TTC549 (cell line): ENCODE results near the gene DTX4.
"Not testable (repeated sequence)": the region's sequence is repeated elsewhere in the genome, so short reads cannot be mapped to it uniquely, and the experiment has no call there.

Source experiments
- FAIRE-seq: peaks from 2 replicates; lab custom pipeline; 2012; peaks lifted over from hg19 to GRCh38; lab: Jason Lieb, UNC

Gene DTX4

DNA sequence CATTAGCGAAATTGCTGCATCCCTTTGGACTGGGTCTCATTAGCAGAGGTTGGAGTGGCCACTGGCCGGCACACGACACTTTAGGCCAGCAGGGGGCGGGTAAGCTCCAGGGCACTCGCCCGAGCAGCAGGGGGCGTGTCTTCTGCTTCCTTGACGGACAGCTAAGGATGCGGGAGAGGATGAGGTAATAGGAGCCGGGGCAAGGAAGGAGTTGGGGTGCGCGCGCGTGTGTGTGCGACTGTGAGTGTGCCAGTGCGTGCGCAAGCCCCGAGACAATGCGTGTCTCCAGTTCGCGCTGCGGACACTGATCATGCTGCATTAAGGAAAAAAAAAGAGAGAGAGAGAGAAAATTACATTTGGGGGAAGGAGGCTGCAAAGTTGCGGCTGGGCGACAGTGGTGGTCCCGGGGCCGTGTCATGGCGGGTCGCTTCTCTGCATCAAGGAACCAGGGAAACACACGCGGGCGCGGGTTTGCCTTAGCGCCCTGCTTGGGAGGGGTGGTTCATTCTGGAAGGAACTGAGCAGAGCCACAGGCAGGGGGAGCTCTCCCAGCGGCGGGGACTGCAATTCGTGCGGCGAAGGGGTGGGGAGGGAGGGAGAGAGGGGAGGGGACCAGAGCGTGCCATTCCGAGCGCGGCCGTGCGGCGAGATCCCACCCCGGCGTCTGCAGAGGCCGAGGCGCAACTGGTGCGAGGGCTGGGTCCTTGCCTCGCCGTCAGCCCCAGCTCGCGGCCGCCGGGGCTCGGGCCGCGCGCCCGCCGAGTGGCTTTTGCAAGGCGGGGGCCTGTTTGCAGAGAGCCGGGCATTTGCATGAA, at the start of gene DTX4:
DTX4 (plus strand) TSS at position 625 of the 815 bp plus-strand sequence. CDS start 464 bp downstream, outside the sequence.
- FAIRE-seq = no peak

DNA sequence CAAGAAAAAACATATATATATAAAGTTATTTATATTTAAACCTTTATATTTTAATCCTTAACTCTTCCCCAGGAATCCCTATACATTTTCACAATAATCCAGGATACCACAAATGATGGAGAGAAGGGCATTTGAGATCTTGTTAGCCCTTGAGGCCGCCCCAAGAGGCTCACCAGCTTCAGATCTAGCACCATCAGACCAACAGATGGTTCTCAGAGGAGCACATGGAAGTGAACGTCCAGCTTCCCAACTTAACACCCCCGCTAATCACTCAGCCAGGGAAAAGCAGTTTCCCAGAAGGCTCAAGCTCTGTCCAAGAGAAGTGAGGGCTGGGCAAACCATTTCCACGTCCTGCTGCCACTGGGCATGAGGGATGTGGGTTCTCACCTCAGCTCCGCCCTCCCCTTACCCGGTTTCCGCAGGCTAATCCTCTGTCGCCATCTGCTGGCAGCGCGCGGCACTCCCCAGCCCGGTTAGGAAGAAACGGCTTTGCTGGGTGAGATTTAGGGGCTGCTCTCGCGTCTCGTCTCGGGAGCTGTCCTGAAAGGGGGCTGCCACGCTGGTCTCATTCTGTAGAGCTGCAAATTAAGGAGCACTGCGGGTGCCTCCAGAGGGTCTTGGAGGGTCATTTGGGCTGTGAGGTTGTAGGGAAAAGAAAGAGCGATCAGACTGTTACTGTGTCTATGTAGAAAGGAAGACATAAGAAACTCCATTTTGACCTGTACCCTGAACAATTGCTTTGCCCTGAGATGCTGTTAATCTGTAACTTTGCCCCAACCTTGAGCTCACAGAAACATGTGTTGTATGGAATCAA, 36.1 kb upstream of the DTX4 start:
- FAIRE-seq = no peak

DNA sequence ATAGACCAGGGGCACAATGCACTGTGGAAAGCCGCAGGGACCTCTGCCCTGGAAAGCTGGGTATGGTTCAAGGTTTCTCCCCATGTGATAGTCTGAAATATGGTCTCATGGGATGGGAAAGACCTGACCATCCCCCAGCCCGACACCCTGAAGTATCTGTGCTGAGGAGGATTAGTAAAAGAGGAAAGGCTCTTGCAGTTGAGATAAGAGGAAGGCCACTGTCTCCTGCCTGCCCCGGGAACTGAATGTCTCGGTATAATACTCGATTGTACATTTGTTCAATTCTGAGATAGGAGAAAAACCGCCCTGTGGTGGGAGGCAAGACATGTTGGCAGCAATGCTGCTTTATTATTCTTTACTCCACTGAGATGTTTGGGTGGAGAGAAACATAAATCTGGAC, 35.4 kb upstream of the DTX4 start:
- FAIRE-seq = not testable (repeated sequence)

DNA sequence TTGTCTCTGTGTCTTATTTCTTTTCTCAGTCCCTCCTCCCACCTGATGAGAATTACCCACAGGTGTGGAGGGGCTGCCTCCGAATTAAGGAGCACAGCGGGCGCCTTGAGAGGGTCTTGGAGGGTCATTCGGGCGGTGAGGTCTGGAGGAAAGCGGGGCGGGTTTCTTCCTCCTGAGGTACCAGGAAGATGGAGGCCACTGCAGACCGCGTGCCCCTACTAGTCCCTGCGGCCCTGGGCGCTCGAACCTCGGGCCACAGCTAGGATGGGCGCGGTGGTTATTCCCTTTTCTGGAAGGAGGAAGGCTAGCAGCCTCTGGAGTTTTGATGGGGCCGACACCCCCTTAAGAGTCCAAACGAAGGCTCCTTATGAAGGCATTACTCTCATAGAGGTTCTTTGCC, 34.7 kb upstream of the DTX4 start:
- no peak for FAIRE-seq

DNA sequence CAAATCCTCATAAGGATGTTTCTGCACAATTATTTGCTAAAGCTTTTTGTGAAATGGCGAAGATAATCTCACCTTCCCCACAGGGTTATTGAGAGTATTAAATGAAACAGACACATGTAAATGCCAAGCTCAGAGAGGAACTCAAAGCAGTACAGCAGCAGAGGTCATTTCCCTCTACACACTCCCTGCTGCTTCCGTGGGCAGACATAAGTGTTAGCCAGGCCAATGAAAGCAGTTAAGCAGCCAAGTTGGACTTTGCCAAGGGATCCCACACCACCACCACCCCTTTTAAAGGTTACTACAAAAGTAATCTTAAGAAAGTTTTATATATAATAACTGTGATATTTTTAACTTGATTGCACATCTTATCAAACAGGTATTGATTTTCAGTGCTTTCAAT, 33.3 kb upstream of the DTX4 start:
- FAIRE-seq = no peak

DNA sequence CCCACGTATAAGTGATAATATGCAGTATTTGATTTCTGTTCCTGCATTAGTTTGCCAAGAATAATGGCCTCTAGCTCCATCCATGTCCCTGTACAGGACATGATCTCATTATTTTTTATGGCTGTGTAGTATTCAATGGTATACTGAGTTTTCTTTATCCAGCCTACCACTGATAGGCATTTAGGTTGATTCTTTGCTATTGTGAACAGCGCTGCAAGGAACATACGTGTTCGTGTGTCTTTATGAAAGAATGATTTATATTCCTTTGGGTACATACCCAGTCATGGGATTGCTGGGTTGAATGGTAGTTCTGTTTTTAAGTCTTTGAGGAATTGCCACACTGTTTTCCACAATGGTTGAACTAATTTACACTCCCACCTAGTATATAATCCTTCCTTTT, 30.7 kb upstream of the DTX4 start:
- FAIRE-seq = no peak

DNA sequence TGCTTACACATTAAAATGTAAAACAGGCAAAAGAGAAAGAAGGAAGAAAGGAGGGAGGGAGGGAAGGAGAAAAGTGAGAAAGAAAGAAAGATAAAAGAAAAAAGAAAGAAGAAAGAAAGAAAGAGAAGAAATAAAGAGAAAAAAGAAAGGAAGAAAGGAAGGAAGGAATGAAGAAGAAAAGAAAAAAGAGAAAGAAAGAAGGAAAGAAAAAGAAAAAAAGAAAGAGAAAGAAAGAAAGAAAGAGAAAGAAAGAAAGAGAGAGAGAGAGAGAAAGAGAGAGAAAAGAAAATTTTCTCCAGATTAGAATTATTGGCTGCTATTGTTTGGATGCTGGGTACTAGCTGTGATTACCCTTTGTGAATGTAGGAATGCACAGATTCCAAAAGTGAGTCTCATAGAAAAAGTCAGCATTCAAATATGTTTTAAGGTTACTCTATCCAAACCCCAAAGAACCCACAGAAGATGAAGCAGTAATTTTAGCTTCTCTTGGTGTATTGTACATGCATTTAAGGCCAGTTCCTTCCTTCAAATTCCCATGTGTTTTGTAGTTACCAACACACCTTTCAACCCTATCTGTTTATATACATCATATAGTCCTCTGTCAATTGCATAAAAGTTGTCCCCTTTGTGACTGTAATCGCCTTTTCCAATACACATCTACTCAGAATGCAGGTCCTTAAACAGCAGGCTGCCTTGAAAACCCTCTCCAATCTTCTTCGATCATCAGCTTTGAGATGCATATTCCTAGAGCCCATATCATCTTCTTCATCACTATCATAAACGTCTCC, 30.1 kb upstream of the DTX4 start:
- FAIRE-seq = no peak

DNA sequence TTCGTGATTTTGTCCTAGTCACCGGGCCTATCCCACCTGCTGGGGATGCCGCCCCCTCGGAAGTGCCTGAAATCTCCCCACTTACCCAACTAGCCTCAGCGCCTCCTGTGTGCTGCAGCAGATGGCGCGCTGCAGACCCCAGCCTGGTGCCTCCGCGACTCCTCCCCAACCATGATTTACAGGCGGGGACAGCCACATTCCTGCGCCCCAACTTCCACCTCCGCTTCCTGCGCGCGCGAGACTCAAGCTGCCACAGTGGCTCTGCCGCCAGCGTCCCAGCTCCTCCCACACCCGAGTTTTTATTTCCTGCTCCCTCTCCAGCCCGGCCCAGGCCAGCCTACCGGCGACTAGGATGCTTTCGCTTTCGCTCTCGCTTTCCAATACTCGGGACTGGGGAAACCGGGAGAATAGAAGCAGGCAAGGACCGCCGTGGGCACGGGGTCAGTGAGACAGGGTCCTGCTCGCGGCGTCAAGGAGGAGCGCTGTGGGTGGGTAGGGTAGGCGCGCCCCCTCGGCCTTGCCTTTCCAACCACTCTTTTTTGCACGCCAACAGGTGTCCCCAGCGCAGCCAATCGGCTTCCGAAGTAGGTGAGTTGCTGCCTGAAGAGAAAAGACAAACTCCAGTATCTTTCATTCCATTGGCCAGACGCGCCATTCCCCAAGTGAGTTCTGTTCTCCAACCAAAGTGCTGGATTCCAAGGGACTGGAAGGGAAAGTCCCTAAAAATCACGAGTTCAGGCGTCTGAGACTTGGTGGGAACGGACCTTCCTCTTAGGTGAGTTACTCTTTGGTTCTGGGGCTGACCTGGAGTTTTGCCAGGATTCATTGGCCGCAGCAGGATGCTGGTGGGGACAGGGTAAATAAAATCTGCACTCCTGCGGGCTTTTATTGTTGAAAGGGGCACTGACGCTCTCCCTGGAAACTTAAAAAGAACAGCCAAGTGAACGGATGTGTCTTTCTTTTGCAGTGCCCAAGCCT, 29.1 kb upstream of the DTX4 start, which contains the start of gene FAM111A:
FAM111A (plus strand) TSS at position 327 of the 978 bp plus-strand sequence. CDS start 6,017 bp downstream, outside the sequence.
- FAIRE-seq = no peak

DNA sequence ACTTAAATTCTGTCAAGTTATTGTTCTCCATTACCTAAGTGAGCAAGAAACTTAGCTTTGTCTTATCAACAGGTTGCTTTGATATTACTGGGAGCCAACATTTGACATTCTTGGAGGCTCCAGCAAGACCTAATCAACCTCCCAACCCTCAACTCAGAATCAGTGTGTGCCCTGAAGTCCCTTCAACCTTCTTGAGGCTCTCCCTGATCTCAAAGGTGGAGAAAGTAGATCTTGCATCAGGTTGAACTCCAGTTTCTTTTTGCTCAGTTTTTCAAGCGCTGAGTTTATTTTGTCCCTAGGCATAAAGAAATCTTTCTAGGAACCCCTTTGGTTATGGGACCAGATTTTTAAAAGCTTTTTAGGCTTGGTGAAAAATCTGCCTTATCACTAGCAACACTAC, 27.8 kb upstream of the DTX4 start:
- no peak for FAIRE-seq

DNA sequence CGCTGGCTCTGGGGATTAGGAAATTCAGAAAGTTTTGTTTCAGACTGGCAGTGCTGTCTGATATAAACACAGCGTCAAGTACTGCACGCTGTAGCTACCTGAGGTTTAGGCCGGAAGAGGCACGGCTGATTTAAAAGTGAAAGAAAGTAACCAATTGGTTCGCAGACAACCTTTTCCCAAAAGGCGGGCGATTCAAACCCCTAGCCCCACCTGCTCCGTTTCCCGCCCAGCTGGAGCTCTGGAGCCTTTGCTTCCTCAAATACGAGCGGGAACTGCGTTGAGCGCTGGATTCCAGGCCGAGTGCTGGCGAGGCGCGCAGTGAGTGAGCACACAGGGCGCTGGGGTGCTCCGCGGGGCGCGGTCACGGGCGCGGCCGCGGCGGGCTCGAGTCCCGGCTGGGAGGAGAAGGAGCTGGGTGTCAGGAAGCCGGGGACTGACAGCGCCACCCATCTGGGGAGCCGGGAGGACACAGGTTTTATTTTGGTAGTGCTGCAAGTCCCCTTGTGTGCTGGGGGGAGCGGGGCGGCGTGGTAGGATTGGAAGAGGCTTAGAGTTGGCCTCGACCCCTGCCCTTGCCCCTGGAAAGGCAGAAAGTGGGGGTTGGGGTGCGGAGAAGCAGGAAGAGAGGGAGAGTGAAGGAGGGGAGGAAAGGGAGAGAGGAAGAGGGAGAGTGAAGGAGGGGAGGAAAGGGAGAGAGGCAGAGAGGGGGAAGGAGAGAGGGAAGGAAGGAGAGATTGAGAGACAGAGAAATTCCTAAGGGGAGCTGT, 27.2 kb upstream of the DTX4 start:
- FAIRE-seq = no peak

DNA sequence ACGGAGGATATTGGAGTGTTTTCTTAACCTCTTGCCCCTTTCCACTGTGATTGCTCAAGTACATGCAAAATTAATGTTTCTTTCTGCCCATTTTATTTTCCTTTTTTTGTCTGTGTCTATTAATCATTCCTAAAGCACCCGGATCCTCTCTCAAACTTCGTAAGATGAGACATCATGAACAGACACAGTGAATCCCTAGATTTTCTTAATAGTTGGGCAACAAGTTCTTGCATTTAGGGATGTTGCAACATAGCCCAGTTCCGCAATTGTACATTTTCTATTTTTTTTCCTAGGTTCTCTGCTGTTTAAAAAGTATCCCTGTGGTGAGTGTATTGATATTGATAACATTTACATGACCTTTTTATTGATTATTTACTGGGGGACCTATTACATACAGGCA, 26.4 kb upstream of the DTX4 start:
- no peak for FAIRE-seq

DNA sequence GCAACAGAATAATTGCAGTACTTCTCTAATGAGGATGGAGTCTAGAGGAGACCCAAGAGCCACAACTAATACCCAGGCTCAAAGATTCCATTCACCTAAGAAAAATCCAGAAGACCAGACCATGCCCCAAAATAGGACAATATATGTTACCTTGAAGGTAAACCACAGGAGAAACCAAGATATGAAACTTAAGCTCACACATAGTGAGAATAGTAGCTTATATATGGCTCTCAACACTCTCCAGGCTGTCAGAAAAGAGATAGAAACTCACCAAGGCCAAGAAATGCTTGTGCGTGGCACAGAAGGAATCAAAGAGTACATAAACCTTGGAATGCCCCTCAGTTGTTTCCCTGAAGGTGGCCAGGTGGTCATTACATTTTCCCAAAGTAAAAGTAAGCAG, 20.2 kb upstream of the DTX4 start:
- no peak for FAIRE-seq

DNA sequence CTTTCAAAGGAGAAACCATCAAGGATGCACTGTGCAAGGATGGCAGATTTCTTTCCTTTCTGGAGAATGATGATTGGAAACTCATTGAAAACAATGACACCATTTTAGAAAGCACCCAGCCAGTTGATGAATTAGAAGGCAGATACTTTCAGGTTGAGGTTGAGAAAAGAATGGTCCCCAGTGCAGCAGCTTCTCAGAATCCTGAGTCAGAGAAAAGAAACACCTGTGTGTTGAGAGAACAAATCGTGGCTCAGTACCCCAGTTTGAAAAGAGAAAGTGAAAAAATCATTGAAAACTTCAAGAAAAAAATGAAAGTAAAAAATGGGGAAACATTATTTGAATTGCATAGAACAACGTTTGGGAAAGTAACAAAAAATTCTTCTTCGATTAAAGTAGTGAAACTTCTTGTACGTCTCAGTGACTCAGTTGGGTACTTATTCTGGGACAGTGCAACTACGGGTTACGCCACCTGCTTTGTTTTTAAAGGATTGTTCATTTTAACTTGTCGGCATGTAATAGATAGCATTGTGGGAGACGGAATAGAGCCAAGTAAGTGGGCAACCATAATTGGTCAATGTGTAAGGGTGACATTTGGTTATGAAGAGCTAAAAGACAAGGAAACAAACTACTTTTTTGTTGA, 19.5 kb upstream of the DTX4 start:
- FAIRE-seq = no peak

DNA sequence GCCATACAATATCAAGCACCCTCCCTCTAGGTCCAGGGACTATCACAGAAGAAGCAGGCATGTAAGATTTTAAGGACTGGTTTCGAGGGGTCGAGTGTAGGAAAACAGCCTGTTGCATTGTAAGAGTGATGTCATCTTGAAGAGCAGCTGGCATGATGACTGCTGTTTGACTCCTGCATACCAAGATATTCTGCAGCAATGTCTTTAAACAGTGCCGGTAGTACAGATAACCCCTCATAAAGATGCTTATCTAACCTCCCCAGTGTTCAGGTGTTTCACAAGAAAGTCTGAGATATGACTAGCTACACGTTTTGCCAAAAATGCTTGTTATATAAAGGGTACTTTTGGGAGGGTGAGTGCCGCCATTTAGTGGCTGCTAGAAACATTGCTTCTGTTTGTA, 17.3 kb upstream of the DTX4 start:
- no peak for FAIRE-seq

DNA sequence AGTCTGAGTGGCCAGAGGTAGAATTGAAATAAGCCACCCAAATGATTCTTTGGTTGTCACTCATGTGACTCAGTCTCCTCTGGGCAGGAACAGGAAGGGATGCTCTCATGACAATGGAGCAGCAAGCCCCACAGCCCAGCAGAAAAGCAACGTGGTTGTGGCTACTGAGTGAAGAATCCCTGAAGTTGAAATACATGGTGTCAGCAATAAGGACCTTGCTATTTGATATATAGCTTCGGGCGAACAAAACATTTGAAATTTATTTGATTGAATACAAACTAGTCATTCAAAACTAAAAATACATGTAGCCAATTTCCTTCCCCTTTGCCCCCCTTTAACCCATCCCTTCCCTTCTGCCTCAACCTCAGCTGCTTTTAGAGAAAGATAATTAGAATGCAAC, 14.5 kb upstream of the DTX4 start:
- FAIRE-seq = no peak

DNA sequence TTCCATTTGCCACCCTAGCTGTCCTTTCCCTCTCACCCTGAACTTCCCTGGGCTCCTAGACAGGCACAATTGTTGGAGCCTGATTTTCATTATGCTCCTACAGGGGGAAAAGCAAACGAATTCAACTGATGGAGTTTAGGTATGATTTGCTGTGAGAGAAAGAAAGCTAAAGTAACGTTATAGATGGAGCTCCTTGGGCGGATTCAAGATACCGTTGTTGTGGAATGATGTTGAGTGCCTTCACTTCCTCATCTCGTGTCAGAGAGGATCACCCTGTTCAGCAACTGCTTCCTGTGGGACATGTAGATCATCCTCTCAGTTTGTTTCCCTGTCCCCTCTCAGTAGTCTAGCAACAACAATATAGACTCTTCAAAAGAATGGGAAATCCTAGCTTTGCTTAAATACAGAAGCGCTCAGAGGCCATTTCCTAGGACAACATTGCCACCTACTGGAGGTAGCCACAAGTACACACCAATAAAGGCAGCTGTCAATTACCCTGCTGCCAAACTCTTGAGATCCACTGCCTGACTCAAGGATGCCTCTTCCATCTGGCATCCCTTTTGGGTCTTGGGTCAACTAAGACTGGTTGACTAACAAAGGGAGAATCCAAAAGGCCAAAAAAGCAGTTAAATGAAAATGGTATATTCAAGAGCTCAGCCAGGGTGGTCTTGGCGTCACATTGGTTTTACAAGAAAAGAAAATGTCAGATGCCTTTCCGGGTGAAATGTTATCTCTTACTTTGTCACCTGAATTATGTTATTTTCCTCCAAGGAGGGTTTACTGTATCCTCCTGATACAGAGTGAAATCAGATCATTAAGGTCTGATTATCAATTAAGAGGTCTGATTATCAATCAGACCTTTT, 13.5 kb upstream of the DTX4 start:
- FAIRE-seq = peak; percentile 75

DNA sequence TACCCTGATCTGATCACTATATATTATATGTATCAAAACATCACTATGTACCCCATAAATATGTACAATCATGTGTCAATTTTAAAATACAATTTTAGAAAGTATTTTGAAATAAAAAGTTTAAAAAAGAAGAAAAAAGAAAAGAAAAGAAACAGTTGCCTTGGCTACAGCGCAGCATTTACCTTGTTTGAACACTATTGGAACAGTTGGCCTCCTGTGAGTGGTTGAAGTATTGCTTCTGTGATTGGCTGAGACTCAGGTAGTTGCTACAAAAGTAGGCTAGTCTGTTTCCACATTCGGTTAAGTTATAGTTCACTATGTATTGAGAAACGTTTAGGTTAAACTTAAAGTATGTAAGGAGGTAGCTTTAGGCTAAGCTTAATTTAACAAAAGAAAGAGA, 7.9 kb upstream of the DTX4 start:
- FAIRE-seq = no peak

DNA sequence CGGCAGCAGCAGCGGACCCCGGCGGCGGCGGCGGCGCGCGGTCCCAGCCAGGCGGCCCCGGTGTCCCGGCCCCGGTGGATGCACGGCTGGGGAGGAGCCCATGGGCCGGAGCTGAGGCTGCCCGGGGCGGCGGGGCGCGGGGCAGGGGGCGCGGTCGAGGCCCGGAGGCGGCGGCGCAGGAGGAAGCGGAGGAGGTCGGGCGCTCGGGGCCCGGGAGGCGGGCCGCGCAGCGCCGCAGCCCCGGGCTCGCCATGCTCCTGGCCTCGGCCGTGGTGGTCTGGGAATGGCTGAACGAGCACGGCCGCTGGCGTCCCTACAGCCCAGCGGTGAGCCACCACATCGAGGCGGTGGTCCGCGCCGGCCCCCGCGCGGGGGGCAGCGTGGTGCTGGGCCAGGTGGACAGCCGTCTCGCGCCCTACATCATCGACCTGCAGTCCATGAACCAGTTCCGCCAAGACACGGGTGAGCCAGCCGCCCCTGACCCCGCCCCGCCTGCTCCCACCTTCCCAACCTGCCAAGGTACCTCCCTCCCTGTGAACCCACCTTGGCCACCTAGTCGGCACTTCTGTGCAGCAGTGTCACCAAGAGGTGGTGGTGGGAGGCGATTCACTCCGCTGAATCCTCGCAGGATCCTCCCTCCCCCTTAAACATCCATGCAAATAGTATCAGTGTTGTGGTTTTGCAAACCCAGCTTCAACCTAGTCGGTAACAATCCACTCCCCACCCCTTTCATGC, 580 bp downstream of the DTX4 start:
- FAIRE-seq = no peak
